Activated CD8-positive, alpha-beta T cell treated with anti-CD3 and anti-CD28 coated beads, Interleukin-2, amount 10 ng/mL, durations not matched to agents 7 days and 5 days (primary cell): Measurements from ENCODE around the gene ACY1. TPM values are rescaled to one million over a fixed set of nuclear protein-coding genes. Genes with fewer than 3 reads are reported as not detected.
A peak's percentile ranks its signal among the peaks of the same experiment; 100 is the strongest.

Experiments used
- ATAC-seq: fragments of 150-1000 bp; cut with Tn5 transposase; one replicate; pipeline ENCODE4 v1.10.0; 2021; ENCODE audit warnings: moderate library complexity
- CTCF ChIA-PET: fragments of 350-600 bp; sonication (Branson Sonifier 250); formaldehyde crosslinking; loops from one replicate; lab custom pipeline; 2021; ENCODE audit warnings: antibody characterized with exemption; lab: Charles Lee
- POLR2A ChIA-PET: fragments of 350-600 bp; sonication (Branson Sonifier 250); formaldehyde crosslinking; loops from one replicate; lab custom pipeline; 2021; ENCODE audit warnings: antibody characterized with exemption; lab: Charles Lee
- DNase-seq: peaks from one replicate; pipeline ENCODE4 v3.0.0-alpha.2; 2020
- H3K27ac Mint-ChIP-seq: one replicate; pipeline ENCODE4 v1.8.0; 2021; ENCODE audit warnings: mild to moderate bottlenecking, mixed read lengths
- H3K27me3 Mint-ChIP-seq: one replicate; pipeline ENCODE4 v1.8.0; 2021; ENCODE audit warnings: low read depth, mixed read lengths
- H3K36me3 Mint-ChIP-seq: one replicate; pipeline ENCODE4 v1.8.0; 2021; ENCODE audit warnings: low read depth, mixed read lengths
- H3K4me1 Mint-ChIP-seq: one replicate; pipeline ENCODE4 v1.8.0; 2021; ENCODE audit warnings: low read depth, mixed read lengths
- H3K4me3 Mint-ChIP-seq: one replicate; pipeline ENCODE4 v1.8.0; 2021; ENCODE audit warnings: mild to moderate bottlenecking, mixed read lengths
- H3K9me3 Mint-ChIP-seq: one replicate; pipeline ENCODE4 v1.8.0; 2022; ENCODE audit warnings: mixed read lengths; ENCODE audit not compliant: insufficient read depth
- total RNA-seq, 2 experiments: library from RNA; stranded (reverse); gene quantifications; one replicate each; pipeline ENCODE4 v1.2.3, GENCODE V29; 2021

Gene ACY1
- total RNA-seq, 2 experiments from 2014 or later: 17.4 to 21.2 TPM

DNA sequence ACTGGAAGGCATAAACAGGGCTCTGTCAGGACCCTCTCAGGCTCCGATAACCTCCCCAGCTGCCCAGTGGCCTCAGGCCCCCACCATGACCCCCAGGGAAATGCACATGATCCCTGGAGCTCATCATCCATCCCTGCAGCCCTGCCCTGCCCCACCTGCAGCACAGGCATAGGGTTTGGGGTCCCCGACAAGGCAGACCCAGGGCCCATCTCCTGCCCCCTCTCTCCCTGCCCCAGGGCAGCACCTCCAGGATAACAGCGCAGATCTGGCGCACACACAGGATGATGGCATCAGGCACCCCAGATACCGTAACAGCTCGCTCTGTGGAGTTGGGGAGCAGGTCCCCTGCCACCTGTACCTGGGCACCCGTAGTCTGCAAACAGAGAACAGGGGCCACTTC is 23.7 kb upstream of the ACY1 start:
- H3K4me1 Mint-ChIP-seq: peaks cover 13% of the 10 kb centered on the region
- ChIA-PET CTCF (no interaction called here), POLR2A (no interaction called here)
- H3K27me3 Mint-ChIP-seq: peaks cover 32% of the 10 kb centered on the region
- no peak for DNase-seq
- H3K36me3 Mint-ChIP-seq: no peaks in the 10 kb centered on the region
- no peaks in the 10 kb centered on the region for H3K9me3 Mint-ChIP-seq
- H3K4me3 Mint-ChIP-seq: no peak overlapping the region
- no peak for ATAC-seq
- no peak overlapping the region for H3K27ac Mint-ChIP-seq

DNA sequence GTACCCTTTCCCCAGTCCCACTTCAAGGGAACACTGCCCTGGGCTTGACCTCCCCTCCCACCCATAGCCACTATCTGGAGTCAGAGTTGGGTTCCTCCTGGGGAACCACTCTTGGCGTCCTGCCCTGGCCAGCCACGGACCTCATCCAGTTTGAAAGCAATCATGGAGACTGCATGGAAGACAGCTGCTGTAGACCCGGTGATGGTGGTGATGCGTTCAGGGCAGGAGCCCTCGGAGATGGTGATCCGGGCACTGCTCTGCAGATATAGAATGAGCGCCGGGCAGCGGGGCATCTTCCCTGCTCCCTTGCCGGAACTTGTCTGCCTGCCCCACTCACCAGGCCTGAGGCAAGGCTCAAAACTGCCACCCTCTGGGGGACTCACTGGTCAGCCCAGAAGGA is 22.9 kb upstream of the ACY1 start:
- CTCF ChIA-PET: no interaction called here
- ATAC-seq: no peak
- peaks cover 11% of the 10 kb centered on the region for H3K4me1 Mint-ChIP-seq
- peaks cover 28% of the 10 kb centered on the region for H3K27me3 Mint-ChIP-seq
- no peak overlapping the region for H3K4me3 Mint-ChIP-seq
- H3K9me3 Mint-ChIP-seq: no peaks in the 10 kb centered on the region
- DNase-seq: no peak
- H3K27ac Mint-ChIP-seq: no peak overlapping the region
- no peaks in the 10 kb centered on the region for H3K36me3 Mint-ChIP-seq
- POLR2A ChIA-PET: no interaction called here

- ATAC-seq: no peak
- no peaks in the 10 kb centered on the region for H3K36me3 Mint-ChIP-seq
- no peak overlapping the region for H3K4me3 Mint-ChIP-seq
- H3K9me3 Mint-ChIP-seq: no peaks in the 10 kb centered on the region
- ChIA-PET POLR2A (no interaction called here), CTCF (interaction anchor here (6.3 kb wide), 1 partner anchor 13 kb away, joined by 35 read pairs; the partner anchor contains the start of genes ABHD14A and ABHD14B)
- no peak overlapping the region for H3K27ac Mint-ChIP-seq
- peaks cover 11% of the 10 kb centered on the region for H3K4me1 Mint-ChIP-seq
- peaks cover 28% of the 10 kb centered on the region for H3K27me3 Mint-ChIP-seq
- no peak for DNase-seq
Observed at GRCh38 chr3:51961011-51961410, 22.3 kb upstream of the ACY1 start.

- no peak for ATAC-seq
- ChIA-PET POLR2A (no interaction called here), CTCF (interaction anchor here (1.2 to 6.3 kb wide), 3 partner anchors 12 to 20 kb away, joined by 4 to 35 read pairs (median 4); partner anchors contain the start of genes ABHD14A, ABHD14B and RRP9)
- Mint-ChIP-seq H3K36me3 (no peaks in the 10 kb centered on the region), H3K9me3 (no peaks in the 10 kb centered on the region), H3K27ac (no peak overlapping the region), H3K4me3 (no peak overlapping the region), H3K27me3 (peaks cover 22% of the 10 kb centered on the region), H3K4me1 (peaks cover 6% of the 10 kb centered on the region)
- no peak for DNase-seq
Observed at GRCh38 chr3:51961602-51962569, 21.4 kb upstream of the ACY1 start.

DNA sequence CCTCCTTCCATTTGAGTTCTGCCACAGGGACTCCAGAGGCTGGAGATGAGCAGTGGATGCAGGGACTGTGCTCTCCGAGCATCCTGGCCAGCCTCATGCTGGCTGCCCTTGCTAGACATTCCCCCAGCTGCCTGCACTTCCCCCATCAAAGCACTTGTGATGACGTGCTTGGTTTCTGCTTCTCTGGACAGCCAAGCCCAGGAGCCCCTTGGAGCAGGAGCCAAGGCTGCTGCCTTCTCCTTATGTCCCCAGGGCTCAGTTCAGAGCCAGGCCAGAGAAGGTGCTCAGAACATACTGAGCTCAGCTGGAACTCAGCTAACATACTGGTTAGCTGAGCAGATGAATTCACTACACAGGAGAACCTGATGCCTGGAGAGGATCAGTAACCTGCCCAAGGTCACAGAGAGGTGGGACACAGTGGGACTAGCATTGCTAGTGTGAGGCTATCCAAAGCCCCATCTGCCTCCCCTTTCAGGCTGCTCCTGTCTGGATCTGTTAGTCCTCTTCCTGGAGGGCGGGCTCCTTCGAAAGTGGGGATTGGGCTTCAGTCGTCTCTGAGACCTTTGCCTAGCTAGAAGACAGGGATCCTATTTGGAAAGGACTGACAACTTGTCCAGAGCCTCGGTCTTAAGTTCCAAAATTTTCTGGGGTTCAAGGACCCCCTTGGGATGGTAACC is 20.3 kb upstream of the ACY1 start:
- POLR2A ChIA-PET: no interaction called here
- peaks cover 4% of the 10 kb centered on the region for H3K4me1 Mint-ChIP-seq
- CTCF ChIA-PET: interaction anchor here (1.2 to 6.3 kb wide), 4 partner anchors 11 to 32 kb away, joined by 4 to 35 read pairs (median 4); partner anchors contain the start of genes ABHD14A, ABHD14B and RRP9
- H3K4me3 Mint-ChIP-seq: no peak overlapping the region
- no peaks in the 10 kb centered on the region for H3K36me3 Mint-ChIP-seq
- no peaks in the 10 kb centered on the region for H3K9me3 Mint-ChIP-seq
- peaks cover 18% of the 10 kb centered on the region for H3K27me3 Mint-ChIP-seq
- ATAC-seq: no peak
- no peak for DNase-seq
- no peak overlapping the region for H3K27ac Mint-ChIP-seq

GRCh38 chr3:51963951-51964451 is 19.3 kb upstream of the ACY1 start:
- POLR2A ChIA-PET: no interaction called here
- H3K36me3 Mint-ChIP-seq: no peaks in the 10 kb centered on the region
- H3K27ac Mint-ChIP-seq: no peak overlapping the region
- DNase-seq (no peak), ATAC-seq (no peak)
- no peak overlapping the region for H3K4me3 Mint-ChIP-seq
- CTCF ChIA-PET: interaction anchor here (1.2 to 6.3 kb wide), 3 partner anchors 10 to 31 kb away, joined by 4 to 35 read pairs (median 5); partner anchors contain the start of genes ABHD14A, ABHD14B and RRP9
- H3K4me1 Mint-ChIP-seq: peaks cover 12% of the 10 kb centered on the region
- H3K9me3 Mint-ChIP-seq: no peaks in the 10 kb centered on the region
- peaks cover 12% of the 10 kb centered on the region for H3K27me3 Mint-ChIP-seq

DNA sequence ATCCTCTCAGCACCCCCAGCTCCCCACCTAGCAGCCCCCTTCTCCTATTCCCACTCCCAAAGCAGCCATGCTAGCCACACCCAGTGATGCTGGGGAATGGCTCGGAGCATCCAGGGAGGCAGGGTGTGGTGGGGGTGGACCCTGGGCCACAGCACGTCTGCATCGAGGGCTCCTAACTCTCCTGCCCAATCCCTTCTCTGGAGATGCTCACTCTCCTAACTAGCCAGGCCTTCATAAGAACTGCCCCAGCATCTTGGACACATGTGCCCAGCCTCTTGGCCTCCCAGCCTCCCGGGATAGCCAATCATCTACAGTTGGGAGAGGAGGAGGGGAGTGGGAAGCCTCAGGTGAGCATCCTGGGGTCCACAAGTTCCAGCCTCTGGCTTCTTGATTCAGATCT is 18.8 kb upstream of the ACY1 start:
- ChIA-PET POLR2A (no interaction called here), CTCF (interaction anchor here (1.0 to 6.3 kb wide), 4 partner anchors 10 to 23 kb away, joined by 3 to 35 read pairs (median 4); partner anchors contain the start of genes ABHD14A, ABHD14B, ACY1 and RRP9)
- Mint-ChIP-seq H3K27me3 (peaks cover 12% of the 10 kb centered on the region), H3K27ac (no peak overlapping the region), H3K36me3 (no peaks in the 10 kb centered on the region), H3K9me3 (no peaks in the 10 kb centered on the region), H3K4me3 (no peak overlapping the region), H3K4me1 (peaks cover 12% of the 10 kb centered on the region)
- ATAC-seq (no peak), DNase-seq (no peak)

DNA sequence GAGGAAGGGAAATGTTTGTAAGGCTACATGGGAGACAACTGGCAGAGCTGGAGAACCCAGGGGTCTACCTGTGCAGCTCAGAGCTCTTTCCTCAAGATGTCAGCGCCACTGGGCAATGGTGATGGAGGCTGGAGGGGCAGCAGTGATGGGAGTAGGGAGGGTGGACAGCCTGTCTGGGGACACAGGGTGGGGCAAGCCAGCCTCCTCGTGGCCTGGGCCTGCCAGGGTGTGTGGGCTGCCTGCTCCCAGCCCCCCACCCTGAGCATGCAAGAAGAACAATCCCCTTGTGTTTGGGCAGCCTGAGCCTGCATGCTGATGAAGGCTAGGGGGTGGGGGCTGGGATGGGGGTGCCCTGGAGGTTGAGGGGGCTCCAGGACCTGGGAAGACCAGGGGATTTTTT is 17.3 kb upstream of the ACY1 start:
- no peak overlapping the region for H3K4me3 Mint-ChIP-seq
- peaks cover 12% of the 10 kb centered on the region for H3K27me3 Mint-ChIP-seq
- H3K36me3 Mint-ChIP-seq: no peaks in the 10 kb centered on the region
- no peak overlapping the region for H3K27ac Mint-ChIP-seq
- H3K9me3 Mint-ChIP-seq: no peaks in the 10 kb centered on the region
- ATAC-seq (no peak), DNase-seq (no peak)
- peaks cover 12% of the 10 kb centered on the region for H3K4me1 Mint-ChIP-seq
- ChIA-PET POLR2A (interaction anchor here (0.9 to 1.1 kb wide), 2 partner anchors 24 to 30 kb away, joined by 3 read pairs; partner anchors contain the start of genes PARP3 and RPL29), CTCF (interaction anchor here (1.6 to 6.3 kb wide), 2 partner anchors 8 to 24 kb away, joined by 4 to 35 read pairs; partner anchors contain the start of genes ABHD14A, ABHD14B and RRP9)

GRCh38 chr3:51966486-51966885 is 16.8 kb upstream of the ACY1 start:
- ChIA-PET POLR2A (interaction anchor here (0.9 to 1.1 kb wide), 2 partner anchors 24 to 29 kb away, joined by 3 read pairs; partner anchors contain the start of genes PARP3 and RPL29), CTCF (interaction anchor here (6.3 kb wide), 1 partner anchor 8 kb away, joined by 35 read pairs; the partner anchor contains the start of genes ABHD14A and ABHD14B)
- Mint-ChIP-seq H3K4me3 (peak overlapping the region; percentile 71), H3K4me1 (peaks cover 15% of the 10 kb centered on the region), H3K27me3 (peaks cover 12% of the 10 kb centered on the region), H3K27ac (peak overlapping the region; percentile 16), H3K9me3 (no peaks in the 10 kb centered on the region), H3K36me3 (no peaks in the 10 kb centered on the region)
- ATAC-seq (no peak), DNase-seq (no peak)

DNA sequence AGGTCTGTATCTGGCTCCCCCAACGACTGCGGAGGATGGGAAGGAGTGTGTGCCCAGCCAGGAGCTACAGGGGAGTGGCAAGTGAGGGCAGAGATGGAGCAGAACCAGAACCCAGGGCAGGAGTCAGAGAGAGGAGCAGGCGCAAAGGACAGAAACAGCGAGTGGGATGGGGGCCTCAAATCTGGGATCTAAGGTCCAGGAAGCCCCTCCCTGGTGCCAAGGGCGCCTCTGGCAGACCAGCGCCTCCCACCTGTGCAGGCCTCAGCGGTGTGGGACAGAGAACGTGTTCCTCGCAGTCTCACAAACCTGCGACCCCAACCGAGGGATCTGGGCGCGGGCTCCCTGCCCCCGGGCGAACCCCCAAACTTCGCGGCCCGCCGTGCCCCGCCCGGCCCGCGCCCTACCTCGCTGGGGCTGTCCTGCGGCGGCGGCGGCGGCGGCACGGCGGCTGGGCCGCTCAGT is 16.4 kb upstream of the ACY1 start:
- H3K4me3 Mint-ChIP-seq: peak overlapping the region; percentile 71
- CTCF ChIA-PET: interaction anchor here (4.0 to 6.3 kb wide), 2 partner anchors 7 to 15 kb away, joined by 14 to 35 read pairs; partner anchors contain the start of genes ABHD14A, ABHD14B and ACY1

More for the DNA sequence above, 16.4 kb upstream of the ACY1 start:
- DNase-seq (no peak), ATAC-seq (peak; percentile 72)
- POLR2A ChIA-PET: interaction anchor here (0.9 to 1.1 kb wide), 2 partner anchors 25 to 29 kb away, joined by 3 read pairs; partner anchors contain the start of genes PARP3 and RPL29
- Mint-ChIP-seq H3K27me3 (peaks cover 8% of the 10 kb centered on the region), H3K4me1 (peaks cover 17% of the 10 kb centered on the region), H3K9me3 (no peaks in the 10 kb centered on the region), H3K36me3 (no peaks in the 10 kb centered on the region), H3K27ac (peak overlapping the region; percentile 16)
